VCaP (cell line): ENCODE results near the gene GALNT9.

Experiments
- H3K27ac ChIP-seq: fragments of 450-650 bp; 2 replicates; pipeline ENCODE4 v1.5.1; 2017
- CTCF ChIP-seq: fragments of 450-650 bp; conservative IDR thresholded peaks from 2 replicates; pipeline ENCODE4 v1.5.1; 2017; ENCODE audit warnings: mild to moderate bottlenecking, moderate library complexity

GALNT9 gene

DNA sequence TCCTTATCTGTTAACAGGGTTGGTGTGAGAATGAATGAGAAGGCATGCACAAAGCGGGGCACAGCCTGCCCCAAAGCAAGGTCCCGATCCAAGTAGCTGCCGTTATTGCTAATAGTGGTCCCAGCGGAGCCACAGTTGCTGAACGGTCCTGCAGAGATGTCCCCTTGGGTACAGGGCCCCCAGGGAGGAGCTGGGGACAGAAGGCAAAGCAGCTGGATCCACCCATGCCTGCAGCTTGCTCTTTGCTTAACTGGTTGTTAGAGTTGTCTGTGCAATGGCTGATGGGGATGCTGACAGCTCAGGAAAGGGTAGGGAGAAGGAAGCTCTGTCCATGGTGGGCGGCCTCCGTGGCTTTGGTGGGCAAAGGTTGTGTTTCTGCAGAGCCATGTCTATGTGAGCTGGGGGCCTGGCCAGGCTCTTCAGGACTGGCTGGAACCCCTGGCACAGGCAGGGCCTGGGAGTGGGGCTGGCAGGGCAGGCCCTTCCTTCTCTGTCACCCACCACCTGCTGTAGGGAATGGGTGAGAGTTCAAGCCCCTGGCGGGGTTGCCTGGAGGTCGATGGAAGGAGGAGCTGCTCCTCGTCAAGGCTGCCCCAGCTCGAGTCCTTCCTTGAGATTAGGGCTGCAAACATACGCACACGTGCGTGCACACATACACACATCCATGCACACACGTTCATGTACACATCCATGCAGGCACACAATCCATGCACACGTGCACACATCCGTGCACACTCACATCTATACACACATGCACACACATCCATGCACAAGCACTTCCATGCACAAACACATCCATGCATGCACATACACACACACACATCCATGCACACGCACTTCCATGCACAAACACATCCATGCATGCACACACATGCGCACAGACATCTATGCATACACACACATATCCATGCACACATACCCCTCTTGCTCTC, 149.7 kb downstream of the GALNT9 start:
- TF ChIP-seq CTCF: no peak

GRCh38 chr12:132178801-132179401, 150.5 kb downstream of the GALNT9 start:
- H3K27ac ChIP-seq: peak overlapping the region; percentile 35
- TF ChIP-seq CTCF: no peak

More for the DNA sequence above, 149.7 kb downstream of the GALNT9 start:
- peak overlapping the region; percentile 35; the same call in 1 of the 2 replicates for H3K27ac ChIP-seq

DNA sequence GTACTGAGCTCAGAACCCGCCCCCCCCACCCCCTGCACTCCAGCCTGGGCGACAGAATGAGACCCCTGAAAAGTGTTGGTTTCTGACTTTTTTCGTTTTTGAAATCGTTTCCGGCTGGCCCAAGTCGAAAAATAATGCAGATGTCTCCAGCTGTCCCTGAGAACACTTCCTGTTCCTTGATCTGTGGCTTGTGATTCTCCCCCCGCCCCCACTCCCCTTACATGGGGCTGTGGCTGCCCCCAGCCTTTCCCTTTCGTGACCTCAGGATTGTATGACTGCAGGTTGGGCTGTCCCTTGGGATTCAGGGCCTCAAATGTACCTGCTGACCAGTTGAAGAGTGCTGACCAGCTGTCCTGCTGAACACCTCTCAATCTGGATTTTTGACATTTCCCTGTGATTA, 151.1 kb downstream of the GALNT9 start:
- H3K27ac ChIP-seq: peak overlapping the region; percentile 35
- no peak for TF ChIP-seq CTCF

DNA sequence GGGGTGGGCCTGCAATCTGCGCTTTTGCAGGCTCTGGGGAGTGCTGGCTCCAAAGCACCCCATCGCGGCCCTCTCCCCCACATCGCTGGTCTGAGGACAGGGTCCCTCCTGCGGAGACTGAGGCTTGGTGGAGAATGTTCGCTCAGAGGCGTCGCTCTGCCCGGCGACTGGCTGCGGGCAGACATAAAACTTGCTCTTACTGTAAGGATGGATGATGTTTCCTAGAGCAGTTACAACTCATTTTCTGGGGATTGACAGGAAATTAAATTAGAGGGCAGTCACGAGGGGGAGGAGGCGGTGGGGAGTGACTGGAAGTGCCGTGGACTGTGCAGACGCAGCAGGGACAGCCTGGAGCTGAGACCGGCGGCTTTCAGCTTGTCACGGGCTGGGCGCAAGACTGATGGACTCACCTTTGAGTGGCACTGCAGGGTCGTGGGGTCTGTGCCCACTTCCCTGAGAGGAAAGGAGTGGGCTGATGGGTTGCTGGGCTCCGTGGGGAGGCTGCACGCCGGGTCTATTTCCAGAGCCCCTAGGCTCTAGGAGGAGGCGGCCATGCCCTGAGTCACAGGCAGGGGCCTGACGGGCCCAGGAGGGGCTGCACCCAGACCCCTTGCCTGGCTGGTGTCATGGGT, 152.4 kb downstream of the GALNT9 start:
- no peak for TF ChIP-seq CTCF

DNA sequence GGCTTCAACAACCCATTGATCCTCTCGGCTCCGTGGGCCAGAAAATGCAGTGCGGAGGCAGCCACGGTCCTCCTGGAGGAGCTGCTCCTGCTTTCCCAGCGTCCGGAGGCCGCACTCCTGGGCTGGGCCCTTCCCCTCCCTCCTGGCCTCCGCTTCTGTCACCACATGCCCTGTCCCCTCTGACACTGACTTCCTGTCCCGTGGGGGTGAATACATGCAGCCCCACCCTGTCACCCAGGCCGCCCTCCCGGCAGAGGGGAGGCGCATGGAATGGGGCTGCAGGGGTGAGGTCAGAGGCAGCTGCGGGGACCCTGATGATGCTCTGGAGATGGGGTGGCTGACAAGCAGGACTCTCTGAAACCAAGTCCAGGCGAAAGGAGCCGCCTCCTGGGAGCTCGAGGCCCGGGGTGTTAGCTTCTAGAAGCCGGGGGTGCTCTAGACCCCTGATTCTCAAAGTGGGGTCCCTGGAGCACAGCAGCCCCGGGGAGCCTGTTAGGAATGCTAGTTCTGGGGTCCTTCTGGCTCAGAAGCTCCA, 152.9 kb downstream of the GALNT9 start:
- H3K27ac ChIP-seq: no peak overlapping the region
- TF ChIP-seq CTCF: no peak

More for the DNA sequence above, 152.4 kb downstream of the GALNT9 start:
- H3K27ac ChIP-seq: no peak overlapping the region

- no peak overlapping the region for H3K27ac ChIP-seq
- TF ChIP-seq CTCF: no peak
These were observed 153.6 kb downstream of the GALNT9 start for GRCh38 chr12:132175496-132176384.
